Subcutaneous preadipocyte (primary cell): Measurements from ENCODE around the gene CCDC6. TPM values are rescaled to one million over a fixed set of nuclear protein-coding genes. Genes with fewer than 3 reads are reported as not detected.

ENCODE experiments used
- total RNA-seq: library from RNA; depleted of rRNA; stranded (reverse); fragments of >200 nt; gene quantifications from 2 replicates; pipeline ENCODE4 v1.2.3, GENCODE V29; 2012

Gene CCDC6
- total RNA-seq = 41.9 and 48.5 TPM in 2 replicates

GRCh38 chr10:59906417-59907202 is at the start of gene CCDC6:
Gene CCDC6, minus strand, starts transcription at chr10:59906556. Its CDS starts 132 bp downstream, at chr10:59906424.

GRCh38 chr10:59753267-59753666 is 153.1 kb downstream of the CCDC6 start, which contains the start of gene MRLN:
Gene MRLN, minus strand, starts transcription at chr10:59753455.

Other genes starting within 250 kb of the CCDC6 start
- gene SLC16A9, start 196.7 kb downstream of the CCDC6 start, total RNA-seq = 0.37 and 0.59 TPM in 2 replicates
- not detected in 2 replicates for gene MRLN, start 153.1 kb downstream of the CCDC6 start, total RNA-seq